Left renal pelvis (tissue), 4 donors: ENCODE data around the gene GPC6. TPM values are rescaled to one million over a fixed set of nuclear protein-coding genes. Genes with fewer than 3 reads are reported as not detected.
"Not testable (repeated sequence)": the region's sequence is repeated elsewhere in the genome, so short reads cannot be mapped to it uniquely, and the experiment has no call there.

ENCODE experiments used
- DNase-seq, 4 donors: peaks; one replicate each; pipeline ENCODE4 v3.0.0-alpha.2; 2013; ENCODE audit warnings: low read depth in 4 of 4, low spot score in 3 of 4
- polyA plus RNA-seq, 4 donors: library from polyadenylated mRNA; unstranded; fragments of 120-200 nt; gene quantifications; one replicate each; pipeline ENCODE4 v1.2.1, GENCODE V29; 2013; ENCODE audit not compliant: insufficient read length in 4 of 4

Gene GPC6
- polyA plus RNA-seq, 4 donors = 49.8 to 74.4 (median 65.2) TPM

- no peak for DNase-seq
Measured at GRCh38 chr13:94323764-94324758, 1097.5 kb downstream of the GPC6 start.

- DNase-seq = no peak
Measured at GRCh38 chr13:94324767-94325540, 1098.3 kb downstream of the GPC6 start.

GRCh38 chr13:94325650-94326049 lies 1099.0 kb downstream of the GPC6 start:
- DNase-seq = no peak

GRCh38 chr13:94327318-94327717 lies 1100.7 kb downstream of the GPC6 start:
- DNase-seq = no peak

GRCh38 chr13:94328381-94329041 lies 1101.9 kb downstream of the GPC6 start:
- no peak for DNase-seq

- no peak for DNase-seq
Measured at GRCh38 chr13:94329277-94329676, 1102.7 kb downstream of the GPC6 start.

GRCh38 chr13:94329754-94330551 lies 1103.3 kb downstream of the GPC6 start:
- no peak for DNase-seq

GRCh38 chr13:94330552-94331071 lies 1104.0 kb downstream of the GPC6 start:
- no peak for DNase-seq

GRCh38 chr13:94331281-94331680 lies 1104.7 kb downstream of the GPC6 start:
- DNase-seq = no peak

GRCh38 chr13:94332359-94333096 lies 1105.9 kb downstream of the GPC6 start:
- DNase-seq = no peak

- DNase-seq = no peak
Measured at GRCh38 chr13:94333131-94333820, 1106.7 kb downstream of the GPC6 start.

- DNase-seq = no peak
Measured at GRCh38 chr13:94335761-94336526, 1109.3 kb downstream of the GPC6 start.

- DNase-seq = no peak
Measured at GRCh38 chr13:94339116-94339687, 1112.6 kb downstream of the GPC6 start.

GRCh38 chr13:94342436-94343242 lies 1116.0 kb downstream of the GPC6 start:
- no peak for DNase-seq

- no peak for DNase-seq
Measured at GRCh38 chr13:94343243-94343585, 1116.6 kb downstream of the GPC6 start.

GRCh38 chr13:94343687-94344086 lies 1117.1 kb downstream of the GPC6 start:
- DNase-seq = not testable (repeated sequence)
